NCI-H748 treated with DMSO at 0.1 percent for 48 hours (cell line): ENCODE measurements around the gene PSMA6.
A peak's percentile ranks its signal among the peaks of the same experiment; 100 is the strongest.
"Not testable (repeated sequence)": the region's sequence is repeated elsewhere in the genome, so short reads cannot be mapped to it uniquely, and the experiment has no call there.

Experiments
- DNase-seq: peaks from one replicate; lab custom pipeline; 2025; lab: John Stamatoyannopoulos, UW

The PSMA6 gene

DNA sequence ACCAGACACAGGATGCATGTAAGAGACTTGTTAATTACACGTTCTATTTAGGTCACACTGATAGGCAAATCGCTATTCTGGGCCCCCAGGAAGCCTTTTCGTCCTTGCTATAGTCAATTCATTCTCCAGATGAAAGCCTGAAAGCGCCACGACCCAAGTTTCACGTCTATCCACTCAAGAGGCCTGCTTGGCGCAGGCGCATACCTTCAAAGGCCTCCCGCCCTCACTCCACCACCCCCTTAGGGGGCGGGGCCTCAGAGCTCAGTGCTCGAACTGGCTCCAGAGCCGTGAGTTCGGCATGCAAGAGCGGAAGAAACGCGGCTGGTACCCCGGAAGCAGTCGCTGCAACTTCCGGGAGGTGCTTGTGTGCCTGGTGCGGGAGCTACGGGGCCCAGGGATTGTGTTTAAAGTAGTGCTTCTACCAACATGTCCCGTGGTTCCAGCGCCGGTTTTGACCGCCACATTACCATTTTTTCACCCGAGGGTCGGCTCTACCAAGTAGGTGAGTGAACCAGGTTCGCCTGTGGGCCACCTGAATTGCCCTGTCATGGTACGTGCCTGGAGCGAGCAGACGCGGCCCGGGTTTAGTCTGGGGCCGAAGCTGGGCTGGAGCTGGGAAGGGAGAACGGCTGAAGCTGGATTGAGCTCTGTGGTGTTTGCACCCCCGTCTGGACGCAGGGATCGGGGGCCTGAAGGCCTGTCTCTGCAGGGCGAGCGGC lies at the start of gene PSMA6:
Gene PSMA6 (plus strand): TSS at position 332 of the 719 bp plus-strand sequence. CDS start 95 bp downstream, at position 427.
- DNase-seq = peak; percentile 90

DNA sequence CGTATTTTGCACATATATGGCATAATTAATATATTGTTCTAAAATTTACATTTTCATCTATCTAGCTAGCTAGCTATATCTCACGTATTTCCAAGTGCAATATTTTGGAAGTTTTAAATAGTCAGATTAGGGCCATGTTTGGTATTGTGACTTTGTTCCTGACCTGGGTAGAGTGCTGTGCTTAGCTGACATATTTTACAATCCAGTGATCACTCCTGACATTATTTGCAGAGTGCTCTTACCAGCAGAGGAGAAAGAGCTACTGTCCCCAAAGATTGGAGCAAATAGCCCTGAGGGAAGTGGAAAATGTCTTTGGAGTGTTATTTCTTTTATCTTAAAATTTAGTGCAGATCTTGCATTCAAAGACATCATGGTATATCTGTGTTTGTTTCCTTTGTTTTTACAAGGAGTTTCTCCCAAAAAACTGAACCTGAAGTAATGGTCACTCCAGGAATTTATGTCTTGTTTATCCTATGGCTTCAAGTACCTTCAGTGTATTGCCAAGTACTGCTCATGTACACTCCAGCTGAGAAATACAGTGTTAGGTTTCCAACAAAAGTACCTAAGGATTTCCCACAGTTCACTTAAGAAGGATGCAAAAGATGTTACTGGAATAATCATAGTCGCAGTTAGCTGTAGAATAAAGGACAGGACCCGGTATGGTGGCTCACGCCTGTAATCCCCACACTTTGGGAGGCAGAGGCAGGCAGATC lies 49.4 kb upstream of the PSMA6 start:
- no peak for DNase-seq

DNA sequence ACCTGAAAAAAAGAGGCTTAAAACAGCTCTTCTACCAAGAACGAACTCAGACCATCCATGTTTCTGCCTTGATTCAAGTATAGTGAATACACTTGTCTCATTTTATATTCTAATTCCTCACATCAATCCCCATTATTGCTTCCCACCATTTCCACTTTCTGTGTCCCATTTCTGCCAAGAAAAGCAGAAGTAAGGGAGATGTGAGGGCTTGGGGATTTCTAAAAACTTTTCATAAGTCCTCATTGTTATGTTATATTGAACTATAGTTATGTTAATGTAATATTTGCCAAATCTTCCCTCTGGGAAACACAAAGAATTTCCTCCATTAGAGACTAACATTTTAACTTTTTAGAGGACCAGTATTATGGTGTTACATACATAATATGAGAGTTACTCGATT lies 48.2 kb upstream of the PSMA6 start:
- DNase-seq = no peak

DNA sequence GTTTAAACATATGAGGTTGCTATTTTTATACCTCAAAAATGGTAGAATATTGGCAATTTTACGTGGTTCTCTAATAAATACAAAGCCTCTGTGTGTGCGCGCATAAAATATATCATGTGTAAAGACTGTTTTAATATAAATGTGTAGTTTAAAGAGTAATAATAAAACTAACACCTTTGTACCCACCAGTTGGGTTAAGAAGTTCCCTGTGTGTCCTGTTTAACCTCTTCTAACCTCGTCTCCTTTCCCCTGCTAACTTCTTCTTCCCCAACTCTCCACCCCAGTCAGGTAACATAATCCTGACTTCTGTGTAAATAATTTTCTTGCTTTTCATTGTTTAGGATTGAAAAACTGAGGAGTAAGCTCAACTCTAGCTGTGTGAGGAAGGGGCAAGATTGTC lies 47.6 kb upstream of the PSMA6 start:
- no peak for DNase-seq

DNA sequence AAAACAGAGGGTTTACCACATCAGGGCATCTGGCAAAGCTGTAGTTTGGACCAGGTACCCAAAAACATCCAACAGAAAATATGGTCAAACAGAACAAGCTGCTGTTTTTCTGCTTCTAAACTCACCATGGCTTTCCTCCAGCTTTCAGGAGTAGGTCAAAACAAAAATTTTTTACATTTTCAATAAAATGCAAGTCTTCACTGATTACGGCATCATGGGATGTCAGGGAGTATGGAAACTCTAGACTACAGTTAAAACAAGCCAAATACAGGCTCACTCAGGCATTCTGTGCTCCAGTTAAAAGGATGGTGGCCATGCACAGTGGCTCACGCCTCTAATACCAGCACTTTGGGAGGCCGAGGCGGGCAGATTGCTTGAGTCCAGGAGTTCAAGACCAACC lies 47.1 kb upstream of the PSMA6 start:
- DNase-seq = no peak

DNA sequence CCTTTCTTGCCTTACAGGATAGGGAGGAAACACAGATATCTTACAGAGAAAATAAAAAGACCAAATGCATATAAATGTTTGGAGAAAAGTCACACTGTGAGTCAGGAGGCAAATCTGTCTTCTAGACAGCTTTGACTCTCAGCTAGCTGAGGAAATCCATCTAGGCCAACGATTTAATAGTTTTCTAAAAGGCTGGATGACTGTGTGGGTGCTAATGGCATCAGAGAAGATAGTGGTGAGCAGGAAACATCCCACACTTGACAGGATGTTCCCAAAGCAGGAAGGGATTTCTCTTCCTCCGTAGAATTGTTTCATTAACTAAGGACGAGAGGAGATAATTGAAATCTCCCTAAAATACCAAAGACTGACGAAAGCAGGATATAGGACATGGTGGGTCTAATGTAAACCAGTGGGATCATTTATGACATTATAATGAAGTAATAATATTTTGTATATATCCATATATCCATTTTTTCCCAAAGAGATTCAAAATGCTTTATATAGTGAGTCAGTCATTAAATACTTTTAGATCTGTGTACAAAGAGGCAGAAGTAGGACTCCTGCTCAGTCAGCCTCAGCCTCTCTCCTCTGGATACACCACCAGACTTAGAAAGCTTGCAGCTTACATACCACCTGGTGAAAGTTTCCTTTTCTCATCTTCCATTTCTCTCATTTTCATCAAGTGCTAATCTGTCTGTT lies 44.3 kb upstream of the PSMA6 start:
- DNase-seq = no peak

DNA sequence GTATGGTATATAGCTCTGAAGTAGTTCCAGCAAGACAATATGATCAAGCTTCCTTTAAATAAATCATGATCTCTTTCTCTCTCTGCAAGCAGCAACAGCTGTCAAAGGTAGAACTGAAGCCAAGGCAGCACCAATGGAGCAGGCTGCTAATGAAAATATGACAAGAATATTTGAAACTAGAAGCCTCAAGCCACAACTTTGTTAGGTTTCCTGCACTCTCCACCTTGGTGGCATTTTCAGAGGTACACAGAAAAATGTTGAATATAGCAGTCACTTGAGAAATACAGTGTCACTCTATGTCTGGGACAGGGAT lies 43.8 kb upstream of the PSMA6 start:
- DNase-seq = no peak

DNA sequence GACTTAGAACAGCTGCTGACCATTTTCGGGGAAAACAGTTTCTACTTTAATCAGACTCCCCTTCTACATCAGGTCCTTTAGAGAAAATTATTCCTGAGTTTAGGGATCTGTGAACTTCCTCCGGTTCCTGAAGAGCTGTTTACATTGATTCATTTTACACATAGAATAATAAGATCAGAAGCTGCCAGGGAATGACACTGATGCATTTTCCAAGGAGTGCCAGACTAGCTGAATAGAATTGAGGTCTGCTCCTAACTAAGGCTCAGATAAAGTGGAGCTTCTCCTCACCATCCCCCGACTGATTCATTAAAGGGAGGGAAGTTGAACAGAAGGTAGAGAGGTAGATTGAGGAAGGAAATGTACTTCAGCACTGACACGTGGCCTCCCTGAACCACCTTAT lies 41.9 kb upstream of the PSMA6 start:
- DNase-seq = no peak

DNA sequence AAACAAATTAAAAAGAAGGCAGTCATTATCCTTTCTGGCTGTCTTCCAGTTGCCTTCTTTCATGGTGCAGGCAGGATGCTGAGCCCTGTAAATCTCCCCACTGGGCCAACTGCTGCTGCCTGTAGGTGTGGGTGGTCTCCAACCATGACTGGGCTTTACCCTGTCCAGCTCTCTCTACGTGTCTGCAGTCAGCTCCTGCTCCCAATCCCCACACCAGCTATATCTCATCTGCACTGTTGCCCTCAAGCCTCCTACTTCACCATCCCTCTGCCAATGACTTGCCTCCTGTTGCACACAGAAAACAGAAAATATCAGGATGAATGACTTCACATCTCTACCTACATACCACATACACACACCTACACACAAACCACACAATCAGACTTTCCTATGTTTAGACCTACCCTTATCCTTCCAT lies 39.7 kb upstream of the PSMA6 start:
- DNase-seq = no peak

DNA sequence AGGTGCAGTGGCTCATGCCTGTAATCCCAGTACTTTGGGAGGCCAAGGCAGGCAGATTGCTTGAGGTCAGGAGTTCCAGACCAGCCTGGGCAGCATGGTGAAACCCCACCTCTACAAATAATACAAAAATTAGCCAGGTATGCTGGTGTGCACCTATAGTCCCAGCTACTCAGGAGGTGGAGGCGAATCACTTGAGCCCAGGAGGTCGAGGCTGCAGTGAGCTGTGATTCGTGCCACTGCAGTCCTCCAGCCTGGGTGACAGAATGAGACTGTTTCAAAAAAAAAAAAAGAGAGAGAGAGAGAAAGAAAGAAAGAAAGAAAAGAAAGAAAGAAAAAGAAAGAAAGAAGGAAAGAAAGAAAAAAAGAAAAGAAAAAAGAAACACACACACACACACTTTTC lies 39.1 kb upstream of the PSMA6 start:
- not testable (repeated sequence) for DNase-seq

DNA sequence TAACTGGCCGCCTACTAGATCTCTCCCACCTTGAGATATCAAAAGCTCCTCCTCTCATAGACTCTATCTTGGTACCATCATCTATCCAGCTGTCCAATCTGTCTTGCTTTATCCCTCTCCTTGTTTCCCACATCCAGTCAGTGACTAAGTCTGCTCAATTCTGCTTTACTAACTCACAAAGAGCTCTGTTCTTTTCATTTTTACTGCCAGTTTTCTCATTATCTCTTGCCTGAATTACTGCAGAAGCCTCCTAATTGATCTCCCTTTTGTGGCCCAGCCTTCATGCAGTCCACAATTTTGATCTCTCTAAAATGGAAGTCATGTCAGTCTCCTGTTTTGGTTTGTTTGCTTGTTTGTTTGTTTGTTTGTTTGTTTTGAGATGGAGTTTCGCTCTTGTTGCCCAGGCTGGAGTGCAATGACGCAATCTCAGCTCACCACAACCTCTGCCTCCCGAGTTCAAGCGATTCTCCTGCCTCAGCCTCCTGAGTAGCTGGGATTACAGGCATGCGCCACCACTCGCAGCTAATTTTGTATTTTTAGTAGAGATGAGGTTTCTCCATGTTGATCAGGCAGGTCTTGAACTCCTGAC lies 38.1 kb upstream of the PSMA6 start:
- not testable (repeated sequence) for DNase-seq

DNA sequence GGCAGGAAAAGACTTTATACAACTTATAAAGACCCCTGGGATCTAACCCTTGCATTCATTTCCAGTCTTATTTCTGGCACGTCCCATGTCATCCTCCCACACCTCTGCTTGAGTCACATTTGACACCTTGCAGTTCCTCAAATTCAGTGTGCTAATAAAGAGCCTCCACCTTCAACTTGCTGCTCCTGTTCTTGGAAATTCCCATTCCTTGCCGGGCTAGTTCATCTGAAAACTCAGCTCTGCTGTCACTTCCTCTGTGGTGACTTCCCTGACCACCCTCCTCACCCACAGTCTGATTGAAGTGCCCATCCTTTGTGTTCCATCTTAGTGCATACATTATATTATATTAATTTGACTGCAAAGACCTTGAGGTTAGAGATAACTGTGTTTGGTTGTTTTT lies 37.4 kb upstream of the PSMA6 start:
- no peak for DNase-seq

DNA sequence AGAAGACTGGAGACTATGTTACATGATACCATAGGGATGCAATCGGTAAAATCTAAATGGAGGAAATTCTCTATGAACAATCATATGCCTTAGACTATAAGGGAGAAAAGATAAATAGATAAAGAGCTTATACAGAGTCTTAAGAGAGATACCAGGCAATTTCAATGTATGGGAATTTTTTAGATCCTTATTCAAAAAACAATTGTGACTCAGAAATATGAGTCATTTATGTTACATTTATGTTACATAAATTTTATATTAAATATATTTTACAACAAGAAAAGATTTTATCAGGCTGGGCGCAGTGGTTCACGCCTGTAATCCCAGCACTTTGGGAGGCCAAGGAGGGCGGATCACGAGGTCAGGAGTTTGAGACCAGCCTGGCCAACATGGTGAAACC lies 36.5 kb upstream of the PSMA6 start:
- DNase-seq = no peak

DNA sequence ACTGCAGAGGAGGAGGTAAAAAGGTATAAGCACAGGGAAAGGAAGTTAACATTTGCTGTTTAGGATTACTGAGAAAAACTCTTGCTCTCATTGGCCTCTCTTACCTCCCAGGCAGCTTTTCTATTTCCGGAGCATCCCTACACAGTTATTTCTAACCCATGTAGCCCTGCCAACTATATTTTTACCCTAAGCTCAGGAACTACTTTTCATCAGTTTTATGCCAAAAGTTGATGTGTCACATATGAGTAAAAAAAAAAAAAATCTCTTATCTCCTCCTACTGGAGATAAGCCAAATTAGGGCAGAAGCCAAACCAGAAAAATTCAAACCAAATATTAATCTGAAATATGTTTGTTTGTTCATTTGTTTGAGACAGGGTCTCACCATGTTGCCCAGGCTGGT lies 34.4 kb upstream of the PSMA6 start:
- no peak for DNase-seq

DNA sequence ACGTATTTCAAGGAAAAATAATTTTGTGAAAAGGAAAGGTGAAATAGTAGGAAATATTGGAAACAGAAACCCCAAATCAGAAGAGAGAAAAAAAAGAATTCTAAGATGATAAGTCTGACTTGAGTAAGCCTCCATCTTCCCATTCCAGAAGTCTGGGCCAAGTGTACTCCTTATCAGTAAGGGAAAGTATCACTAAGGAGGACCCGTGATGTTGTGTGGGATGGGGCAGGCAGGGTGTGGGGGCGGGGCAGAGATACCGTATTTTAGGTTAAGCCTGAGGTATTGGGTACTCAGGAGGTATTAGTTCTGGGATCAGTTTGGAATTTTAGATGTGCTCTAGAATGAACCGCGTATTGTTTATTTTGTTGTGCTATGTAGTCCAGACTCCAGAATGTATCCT lies 33.8 kb upstream of the PSMA6 start:
- no peak for DNase-seq

DNA sequence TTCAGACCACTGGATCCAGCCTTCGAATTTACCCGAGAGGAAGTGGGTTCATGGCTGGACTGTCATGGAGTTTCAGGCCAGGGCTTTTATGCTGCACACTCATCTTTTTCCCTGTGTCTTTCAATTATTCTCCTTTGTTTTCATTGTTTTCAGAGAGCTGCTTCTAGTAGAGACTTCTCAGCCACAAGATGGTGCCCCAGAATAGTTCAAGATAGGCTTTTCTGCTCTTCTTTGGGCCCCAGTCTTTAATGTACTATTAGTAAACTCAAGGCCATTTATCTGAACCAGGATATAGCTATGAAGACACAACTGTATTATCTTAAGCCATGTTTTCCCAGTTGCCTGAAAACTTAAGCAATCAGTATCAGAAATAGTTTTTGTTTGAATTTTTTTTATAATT lies 30.4 kb upstream of the PSMA6 start:
- DNase-seq = no peak

DNA sequence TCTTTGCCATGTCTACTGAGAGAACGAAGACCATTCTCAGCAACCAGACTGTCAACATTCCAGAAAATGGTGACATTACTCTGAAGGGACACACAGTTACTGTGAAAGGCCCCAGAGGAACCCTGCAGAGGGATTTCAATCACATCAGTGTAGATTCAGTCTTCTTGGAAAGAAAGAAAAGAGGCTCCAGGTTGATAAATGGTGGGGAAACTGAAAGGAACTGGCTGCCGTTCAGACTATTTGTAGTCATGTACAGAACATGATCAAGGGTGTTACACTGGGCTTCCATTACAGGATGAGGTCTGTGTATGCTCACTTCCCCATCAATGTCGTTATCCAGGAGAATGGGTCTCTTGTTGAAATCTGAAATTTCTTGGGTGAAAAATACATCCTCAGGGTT lies 29.7 kb upstream of the PSMA6 start:
- DNase-seq = no peak

DNA sequence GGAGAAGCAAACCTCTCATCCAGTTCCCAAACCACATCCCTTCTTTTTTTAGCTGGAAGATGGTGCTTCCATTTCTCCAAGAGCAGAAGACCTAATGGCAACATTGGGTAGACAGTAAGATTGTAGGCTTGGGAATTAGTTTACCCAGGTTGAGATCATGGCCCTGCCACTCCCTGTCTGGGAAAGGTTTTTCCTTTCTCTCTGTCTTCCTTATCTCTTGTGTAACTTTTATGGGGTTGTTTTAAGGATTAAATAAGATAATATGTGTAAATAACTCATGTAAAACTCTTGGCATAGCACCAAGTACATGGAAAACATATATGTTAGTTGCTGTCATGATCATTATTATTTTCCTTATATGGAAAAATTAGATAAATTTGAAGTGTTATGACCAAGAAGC lies 23.2 kb upstream of the PSMA6 start:
- no peak for DNase-seq

DNA sequence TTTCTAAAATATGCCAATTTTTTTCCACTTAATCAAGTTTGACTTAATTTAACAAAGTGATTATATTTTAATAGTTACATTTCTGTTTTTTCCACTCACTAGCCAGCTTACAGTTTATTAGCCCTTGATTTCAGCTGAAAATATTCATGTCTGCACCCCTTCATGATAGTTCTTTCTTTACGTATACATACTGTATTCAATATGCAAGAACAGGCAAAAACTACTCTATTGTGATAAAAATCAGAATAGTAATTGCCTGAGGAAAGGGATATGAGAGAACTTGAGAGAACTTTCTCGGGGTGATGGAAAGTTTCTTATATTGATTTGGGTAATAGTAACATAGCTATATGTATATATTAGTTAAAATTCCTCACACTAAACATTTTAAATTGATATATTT lies 17.4 kb upstream of the PSMA6 start:
- no peak for DNase-seq

DNA sequence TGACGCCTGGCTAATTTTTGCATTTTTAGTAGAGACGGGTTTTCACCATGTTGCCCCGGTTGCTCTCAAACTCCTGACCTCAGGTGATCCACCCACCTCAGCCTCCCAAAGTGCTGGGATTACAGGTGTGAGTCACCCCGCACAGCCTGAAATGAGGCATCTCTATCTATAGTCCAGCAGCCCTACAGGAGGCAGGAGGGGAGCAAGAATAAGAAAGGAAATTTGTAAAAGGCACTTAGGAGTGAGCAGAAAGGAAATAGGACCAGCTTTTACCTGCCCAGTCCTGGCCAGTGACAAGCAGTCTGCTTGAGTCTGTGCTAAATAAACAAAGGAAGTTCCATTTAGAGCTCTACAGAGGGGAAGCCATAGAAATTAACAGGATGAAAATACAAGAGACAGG lies 15.0 kb upstream of the PSMA6 start:
- DNase-seq = no peak

DNA sequence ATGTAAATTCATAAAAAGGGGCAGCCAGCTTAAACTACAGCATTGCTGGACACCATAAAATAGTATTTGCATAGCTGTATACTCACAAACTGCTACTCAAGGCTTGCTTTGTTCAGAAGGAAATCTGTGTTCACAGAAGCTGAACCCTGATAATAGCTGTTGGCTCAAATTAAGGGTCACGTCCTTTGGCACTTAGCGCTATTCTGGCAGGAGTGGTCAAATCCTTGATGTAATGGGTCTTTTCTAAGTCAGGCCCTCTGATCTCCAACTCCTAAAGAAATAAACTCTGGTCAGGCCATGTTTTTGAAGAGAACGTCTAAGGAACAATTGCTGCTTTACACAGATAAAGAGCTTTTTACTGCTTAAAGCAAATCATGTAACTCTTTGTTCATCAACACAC lies 12.8 kb upstream of the PSMA6 start:
- DNase-seq = no peak

DNA sequence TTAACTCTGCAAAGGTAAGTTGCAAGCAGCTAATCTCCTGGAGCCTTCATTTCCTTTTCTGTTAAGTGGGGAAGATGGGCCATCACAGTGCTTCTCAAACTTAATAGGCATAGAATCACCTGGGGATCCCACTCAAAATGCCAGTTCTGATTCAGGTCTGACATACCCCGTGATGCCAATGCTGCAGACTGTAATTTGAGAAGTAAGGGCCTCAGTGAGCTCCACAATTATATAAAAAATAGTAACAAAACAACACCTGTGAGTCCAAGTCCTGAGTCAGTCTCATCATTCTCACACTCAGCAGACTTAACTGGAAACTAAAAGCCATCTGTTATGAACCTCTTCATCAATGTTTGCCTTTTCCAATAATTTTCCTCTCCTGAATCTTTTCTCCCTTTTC lies 10.8 kb upstream of the PSMA6 start:
- no peak for DNase-seq

DNA sequence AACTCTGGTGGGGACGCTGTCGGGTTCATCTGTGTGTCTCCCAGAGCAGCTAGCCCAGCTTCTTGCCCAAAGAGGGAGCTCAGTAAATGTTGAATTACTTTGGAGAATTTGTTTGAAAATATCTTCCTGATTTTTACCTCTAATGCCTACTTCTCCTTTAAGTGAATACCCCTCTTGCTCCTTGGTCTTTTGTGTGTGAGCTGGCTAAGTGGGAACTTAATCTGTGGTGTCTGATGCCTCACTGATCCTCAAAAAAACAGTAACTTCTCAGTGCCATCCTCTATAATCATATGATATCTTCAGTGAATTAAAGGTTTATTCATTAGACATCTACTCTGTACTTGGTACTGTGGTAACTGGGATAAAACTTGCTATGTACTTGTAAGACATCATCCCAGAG lies 7.7 kb upstream of the PSMA6 start:
- DNase-seq = no peak
